ENCODE measurements around the gene NRG4.

GRCh38 chr15:75920079-75920478, 92.1 kb downstream of the NRG4 start:
- TF ChIP-seq CTCF (IDR thresholded peaks at IDR 0.05; ENCODE audit: low read length): no peak
- TF ChIP-seq EZH2 (IDR thresholded peaks at IDR 0.05; ENCODE audit: borderline replicate concordance, low read length): no peak

All from OCI-LY1 (cell line).